ENCODE data around the gene CMSS1. TPM values are rescaled to one million over a fixed set of nuclear protein-coding genes. Genes with fewer than 3 reads are reported as not detected.
A peak's percentile ranks its signal among the peaks of the same experiment; 100 is the strongest.

The CMSS1 gene
- total RNA-seq, 4 donors from 2014 or later: 2.4 to 29.9 (median 5.2) TPM

- Histone ChIP-seq H3K36me3 (no peaks in the 10 kb centered on the region), H3K27ac (no peak overlapping the region), H3K9me3 (no peaks in the 10 kb centered on the region), H3K4me1 (peaks cover 4 to 14% (median 7%) of the 10 kb centered on the region in 4 donors), H3K27me3 (no peaks in the 10 kb centered on the region), H3K4me3 (no peak overlapping the region)
- 33 to 57% methylated on average over 2 of the region's 2 CpGs for WGBS, 2 donors (ENCODE audit: low coverage in 1 of 2)
- DNase-seq: no peak
- in situ Hi-C loops (cut with MboI; ENCODE audit: low pct_ligation_motif_present in 1 of 4, low pct_unique_long_range_greater_than_20kb in 1 of 4, low sequenced_read_pairs in 3 of 4) (no loop called here), intact Hi-C loops (cut with DNase I; ENCODE audit: low total_unique reads) (no loop called here)
- no peak for TF ChIP-seq CTCF (IDR thresholded peaks at IDR 0.05)
- TF ChIP-seq POLR2AphosphoS5 (IDR thresholded peaks at IDR 0.05): no peak
- TF ChIP-seq EP300 (IDR thresholded peaks at IDR 0.05; ENCODE audit: low read depth): no peak
- no peak for TF ChIP-seq POLR2A (IDR thresholded peaks at IDR 0.05)
Measured at GRCh38 chr3:100081986-100082692, 264.5 kb downstream of the CMSS1 start.

- Histone ChIP-seq H3K36me3 (no peaks in the 10 kb centered on the region), H3K27ac (no peak overlapping the region), H3K4me1 (peaks cover 0 to 8% (median 2%) of the 10 kb centered on the region in 4 donors), H3K27me3 (no peaks in the 10 kb centered on the region), H3K9me3 (no peaks in the 10 kb centered on the region), H3K4me3 (no peak overlapping the region)
- 36 to 46% methylated on average over 1 of the region's 1 CpG for WGBS, 2 donors (ENCODE audit: low coverage in 1 of 2)
- in situ Hi-C loops (cut with MboI; ENCODE audit: low pct_ligation_motif_present in 1 of 4, low pct_unique_long_range_greater_than_20kb in 1 of 4, low sequenced_read_pairs in 3 of 4): no loop called here
- intact Hi-C loops (cut with DNase I; ENCODE audit: low total_unique reads): no loop called here
- DNase-seq: no peak
- TF ChIP-seq EP300 (IDR thresholded peaks at IDR 0.05; ENCODE audit: low read depth): no peak
- no peak for TF ChIP-seq POLR2AphosphoS5 (IDR thresholded peaks at IDR 0.05)
- TF ChIP-seq POLR2A (IDR thresholded peaks at IDR 0.05): no peak
- TF ChIP-seq CTCF (IDR thresholded peaks at IDR 0.05): no peak
Measured at GRCh38 chr3:100082714-100083113, 265.1 kb downstream of the CMSS1 start.

GRCh38 chr3:100083209-100083608 lies 265.5 kb downstream of the CMSS1 start:
- no peak overlapping the region for H3K4me3 ChIP-seq
- peaks cover 0 to 7% (median 2%) of the 10 kb centered on the region in 4 donors for H3K4me1 ChIP-seq
- in situ Hi-C loops (cut with MboI; ENCODE audit: low pct_ligation_motif_present in 1 of 4, low pct_unique_long_range_greater_than_20kb in 1 of 4, low sequenced_read_pairs in 3 of 4): no loop called here
- intact Hi-C loops (cut with DNase I; ENCODE audit: low total_unique reads): no loop called here
- H3K27me3 ChIP-seq: no peaks in the 10 kb centered on the region
- no peak for DNase-seq
- H3K27ac ChIP-seq: no peak overlapping the region
- no peaks in the 10 kb centered on the region for H3K9me3 ChIP-seq
- WGBS, 2 donors (ENCODE audit: low coverage in 1 of 2): 91 to 93% methylated on average over 4 to 6 of the region's 6 CpGs
- TF ChIP-seq POLR2AphosphoS5 (IDR thresholded peaks at IDR 0.05): no peak
- H3K36me3 ChIP-seq: no peaks in the 10 kb centered on the region

- Histone ChIP-seq H3K27ac (peak overlapping the region in 1 of 4 donors; percentile 29), H3K27me3 (no peaks in the 10 kb centered on the region), H3K9me3 (no peaks in the 10 kb centered on the region), H3K4me3 (no peak overlapping the region), H3K36me3 (no peaks in the 10 kb centered on the region), H3K4me1 (peaks cover 0 to 7% (median 2%) of the 10 kb centered on the region in 4 donors)
- intact Hi-C loops (cut with DNase I; ENCODE audit: low total_unique reads) (no loop called here), in situ Hi-C loops (cut with MboI; ENCODE audit: low pct_ligation_motif_present in 1 of 4, low pct_unique_long_range_greater_than_20kb in 1 of 4, low sequenced_read_pairs in 3 of 4) (no loop called here)
- TF ChIP-seq POLR2A (IDR thresholded peaks at IDR 0.05): no peak
- TF ChIP-seq EP300 (IDR thresholded peaks at IDR 0.05; ENCODE audit: low read depth): no peak
- no peak for TF ChIP-seq POLR2AphosphoS5 (IDR thresholded peaks at IDR 0.05)
- TF ChIP-seq CTCF (IDR thresholded peaks at IDR 0.05): no peak
- WGBS, 2 donors (ENCODE audit: low coverage in 1 of 2): 79 to 85% methylated on average over 7 of the region's 7 CpGs
- no peak for DNase-seq
Measured at GRCh38 chr3:100084100-100084806, 266.6 kb downstream of the CMSS1 start.
